ENCODE results near the gene RBMS3.

GRCh38 chr3:29429055-29429679 is 148.3 kb downstream of the RBMS3 start:
- TF ChIP-seq CTCF (IDR thresholded peaks at IDR 0.05) (no peak), POLR2A (IDR thresholded peaks at IDR 0.05) (no peak)
